GM12878 (cell line): ENCODE data around the gene GXYLT1. TPM values are rescaled to one million over a fixed set of nuclear protein-coding genes. Genes with fewer than 3 reads are reported as not detected.

Experiments
- CBX3 ChIP-seq: fragments of 200-600 bp; sonication (generic); IDR thresholded peaks from 2 replicates; pipeline ENCODE4 v1.6.1; 2016; ENCODE audit warnings: low read depth, borderline replicate concordance
- CBX5 ChIP-seq: sonication (generic); IDR thresholded peaks from 2 replicates; pipeline ENCODE4 v1.6.1; 2016; ENCODE audit warnings: low read depth, moderate library complexity, mild to moderate bottlenecking, inconsistent platforms
- EED ChIP-seq: sonication (generic); IDR thresholded peaks from 2 replicates; pipeline ENCODE4 v1.6.1; 2016; ENCODE audit warnings: antibody characterized with exemption, low read depth
- FOXK2 ChIP-seq: fragments of 450-650 bp; IDR thresholded peaks from 2 replicates; pipeline ENCODE4 v1.6.1; 2017; ENCODE audit warnings: mild to moderate bottlenecking, moderate library complexity
- GABPA ChIP-seq: IDR thresholded peaks from 2 replicates; pipeline ENCODE4 v1.6.1; 2014; ENCODE audit warnings: antibody characterized with exemption, low read depth, mild to moderate bottlenecking, inconsistent platforms
- HDAC2 ChIP-seq: fragments of 200-600 bp; sonication (generic); IDR thresholded peaks from 2 replicates; pipeline ENCODE4 v1.6.1; 2017
- JUNB ChIP-seq: IDR thresholded peaks from 2 replicates; pipeline ENCODE4 v1.6.1; 2016; ENCODE audit warnings: antibody characterized with exemption, mild to moderate bottlenecking
- MEF2A ChIP-seq: IDR thresholded peaks from 2 replicates; pipeline ENCODE4 v1.6.1; 2011; ENCODE audit warnings: low read depth, mild to moderate bottlenecking, low read length, moderate library complexity; ENCODE audit not compliant: insufficient read depth
- NFIC ChIP-seq: IDR thresholded peaks from 2 replicates; pipeline ENCODE4 v1.6.1; 2012; ENCODE audit warnings: low read depth, mild to moderate bottlenecking, inconsistent platforms, low read length, moderate library complexity
- NR2C1 ChIP-seq: fragments of 450-650 bp; IDR thresholded peaks from 2 replicates; pipeline ENCODE4 v1.6.1; 2017; ENCODE audit warnings: antibody characterized with exemption, mild to moderate bottlenecking, moderate library complexity
- POLR2AphosphoS2 ChIP-seq: IDR thresholded peaks from 2 replicates; pipeline ENCODE4 v1.6.1; 2011; ENCODE audit warnings: low read depth, mild to moderate bottlenecking, low read length, improper control_type of control experiment, moderate library complexity
- RAD51 ChIP-seq: fragments of 450-650 bp; IDR thresholded peaks from 2 replicates; pipeline ENCODE4 v1.6.1; 2016; ENCODE audit warnings: moderate library complexity, mild to moderate bottlenecking, inconsistent platforms
- RFX5 ChIP-seq: IDR thresholded peaks from 2 replicates; pipeline ENCODE4 v1.6.1; 2011; ENCODE audit warnings: low read depth, low read length, improper control_type of control experiment
- RUNX3 ChIP-seq: IDR thresholded peaks from 2 replicates; pipeline ENCODE4 v1.6.1; 2012; ENCODE audit warnings: low read length, inconsistent platforms
- ZNF207 ChIP-seq: fragments of 450-650 bp; IDR thresholded peaks from 2 replicates; pipeline ENCODE4 v1.6.1; 2014; ENCODE audit warnings: antibody characterized with exemption, mild to moderate bottlenecking, borderline replicate concordance
- polyA plus RNA-seq, 11 experiments: library from polyadenylated mRNA; depleted of rRNA in 4 of 11; unstranded in 6 of 11; stranded (reverse) in 5 of 11; fragments of >200 nt; fragmentation: Nextera tagmentation in 4 of 11; fragmentation: Illumina TruSeq in 1 of 11; extraction: Ambion mirVana in 4 of 11; extraction: Trizol in 1 of 11; gene quantifications; 1 replicate in 1 of 11; 2 replicates in 10 of 11; pipeline versions ENCODE4 v1.2.1 to v1.2.3, GENCODE V29; 2011 to 2016; ENCODE audit warnings: inconsistent platforms in 2 of 11, missing spikeins in 2 of 11, low read depth in 1 of 11
- total RNA-seq, 4 experiments: library from RNA; depleted of rRNA in 3 of 4; stranded (reverse); fragments of >200 nt in 3 of 4; fragmentation: Illumina TruSeq in 1 of 4; extraction: Trizol in 1 of 4; gene quantifications; 2 replicates each; pipeline versions ENCODE4 v1.2.1 to v1.2.3, GENCODE V29; 2013 to 2021
- TF ChIP-seq, protein P1 (sequence below): fragments of 450-650 bp; IDR thresholded peaks from 2 replicates; pipeline ENCODE4 v1.6.1; 2016; ENCODE audit warnings: mild to moderate bottlenecking
- TF ChIP-seq, protein P2 (sequence below): fragments of 150-350 bp; IDR thresholded peaks from 2 replicates; pipeline ENCODE4 v1.6.1; 2014; ENCODE audit warnings: mild to moderate bottlenecking, low read depth, low read length
- TF ChIP-seq, protein P3 (sequence below): fragments of 450-650 bp; formaldehyde crosslinking; IDR thresholded peaks from 2 replicates; pipeline ENCODE4 v1.5.0; 2022; ENCODE audit warnings: mild to moderate bottlenecking, missing genetic modification characterization
- TF ChIP-seq, protein P4 (sequence below): fragments of 450-650 bp; formaldehyde crosslinking; IDR thresholded peaks from 2 replicates; pipeline ENCODE4 v1.4.0; 2022; ENCODE audit warnings: mild to moderate bottlenecking, moderate library complexity
- TF ChIP-seq, protein P5 (sequence below): IDR thresholded peaks from 2 replicates; pipeline ENCODE4 v1.6.1; 2011; ENCODE audit warnings: borderline replicate concordance, low read depth, mild to moderate bottlenecking, moderate library complexity, low read length; ENCODE audit not compliant: insufficient read depth, poor library complexity, severe bottlenecking

GXYLT1 gene
- total and polyA plus RNA-seq, 10 of the 15 experiments (the other 5 are each of a cell fraction or from before 2014, with no cell fraction given), result 2.3 to 14.9 (median 8.9) TPM

DNA sequence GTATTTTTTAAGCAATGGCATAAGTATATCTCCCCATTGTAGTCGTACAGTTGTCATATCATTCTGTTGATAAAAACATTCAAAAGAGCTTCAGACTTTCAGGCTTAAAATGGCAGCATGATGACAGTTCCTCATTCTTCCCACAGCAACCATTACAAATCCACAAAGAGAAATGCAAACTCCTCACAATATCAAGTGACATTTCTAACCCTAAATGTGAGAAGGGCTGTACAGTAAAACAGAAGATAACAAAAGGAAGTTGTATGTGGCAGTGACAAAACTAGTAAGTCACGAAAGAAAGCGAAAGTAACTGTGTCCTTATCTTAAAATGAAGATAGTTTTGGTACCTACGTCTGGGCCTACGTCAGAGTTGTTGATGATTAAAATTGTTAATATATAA lies 46.7 kb downstream of the GXYLT1 start (continued):
- TF ChIP-seq CBX5, result no peak
- TF ChIP-seq JUNB, result no peak
- TF ChIP-seq, protein P1, sequence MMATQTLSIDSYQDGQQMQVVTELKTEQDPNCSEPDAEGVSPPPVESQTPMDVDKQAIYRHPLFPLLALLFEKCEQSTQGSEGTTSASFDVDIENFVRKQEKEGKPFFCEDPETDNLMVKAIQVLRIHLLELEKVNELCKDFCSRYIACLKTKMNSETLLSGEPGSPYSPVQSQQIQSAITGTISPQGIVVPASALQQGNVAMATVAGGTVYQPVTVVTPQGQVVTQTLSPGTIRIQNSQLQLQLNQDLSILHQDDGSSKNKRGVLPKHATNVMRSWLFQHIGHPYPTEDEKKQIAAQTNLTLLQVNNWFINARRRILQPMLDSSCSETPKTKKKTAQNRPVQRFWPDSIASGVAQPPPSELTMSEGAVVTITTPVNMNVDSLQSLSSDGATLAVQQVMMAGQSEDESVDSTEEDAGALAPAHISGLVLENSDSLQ, result peak; percentile 32; the same call in 1 of the 2 replicates
- no peak for TF ChIP-seq FOXK2
- no peak for TF ChIP-seq POLR2AphosphoS2
- TF ChIP-seq, protein P2, sequence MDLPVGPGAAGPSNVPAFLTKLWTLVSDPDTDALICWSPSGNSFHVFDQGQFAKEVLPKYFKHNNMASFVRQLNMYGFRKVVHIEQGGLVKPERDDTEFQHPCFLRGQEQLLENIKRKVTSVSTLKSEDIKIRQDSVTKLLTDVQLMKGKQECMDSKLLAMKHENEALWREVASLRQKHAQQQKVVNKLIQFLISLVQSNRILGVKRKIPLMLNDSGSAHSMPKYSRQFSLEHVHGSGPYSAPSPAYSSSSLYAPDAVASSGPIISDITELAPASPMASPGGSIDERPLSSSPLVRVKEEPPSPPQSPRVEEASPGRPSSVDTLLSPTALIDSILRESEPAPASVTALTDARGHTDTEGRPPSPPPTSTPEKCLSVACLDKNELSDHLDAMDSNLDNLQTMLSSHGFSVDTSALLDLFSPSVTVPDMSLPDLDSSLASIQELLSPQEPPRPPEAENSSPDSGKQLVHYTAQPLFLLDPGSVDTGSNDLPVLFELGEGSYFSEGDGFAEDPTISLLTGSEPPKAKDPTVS, result no peak
- TF ChIP-seq NR2C1, result no peak
- no peak for TF ChIP-seq NFIC
- no peak for TF ChIP-seq EED
- TF ChIP-seq, protein P3, sequence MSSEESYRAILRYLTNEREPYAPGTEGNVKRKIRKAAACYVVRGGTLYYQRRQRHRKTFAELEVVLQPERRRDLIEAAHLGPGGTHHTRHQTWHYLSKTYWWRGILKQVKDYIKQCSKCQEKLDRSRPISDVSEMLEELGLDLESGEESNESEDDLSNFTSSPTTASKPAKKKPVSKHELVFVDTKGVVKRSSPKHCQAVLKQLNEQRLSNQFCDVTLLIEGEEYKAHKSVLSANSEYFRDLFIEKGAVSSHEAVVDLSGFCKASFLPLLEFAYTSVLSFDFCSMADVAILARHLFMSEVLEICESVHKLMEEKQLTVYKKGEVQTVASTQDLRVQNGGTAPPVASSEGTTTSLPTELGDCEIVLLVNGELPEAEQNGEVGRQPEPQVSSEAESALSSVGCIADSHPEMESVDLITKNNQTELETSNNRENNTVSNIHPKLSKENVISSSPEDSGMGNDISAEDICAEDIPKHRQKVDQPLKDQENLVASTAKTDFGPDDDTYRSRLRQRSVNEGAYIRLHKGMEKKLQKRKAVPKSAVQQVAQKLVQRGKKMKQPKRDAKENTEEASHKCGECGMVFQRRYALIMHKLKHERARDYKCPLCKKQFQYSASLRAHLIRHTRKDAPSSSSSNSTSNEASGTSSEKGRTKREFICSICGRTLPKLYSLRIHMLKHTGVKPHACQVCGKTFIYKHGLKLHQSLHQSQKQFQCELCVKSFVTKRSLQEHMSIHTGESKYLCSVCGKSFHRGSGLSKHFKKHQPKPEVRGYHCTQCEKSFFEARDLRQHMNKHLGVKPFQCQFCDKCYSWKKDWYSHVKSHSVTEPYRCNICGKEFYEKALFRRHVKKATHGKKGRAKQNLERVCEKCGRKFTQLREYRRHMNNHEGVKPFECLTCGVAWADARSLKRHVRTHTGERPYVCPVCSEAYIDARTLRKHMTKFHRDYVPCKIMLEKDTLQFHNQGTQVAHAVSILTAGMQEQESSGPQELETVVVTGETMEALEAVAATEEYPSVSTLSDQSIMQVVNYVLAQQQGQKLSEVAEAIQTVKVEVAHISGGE (CRISPR knock-in tag), result no peak
- TF ChIP-seq RAD51, result 0 out of 2 replicates have a peak, but pooled peaks have one; percentile 37
- TF ChIP-seq HDAC2, result no peak
- TF ChIP-seq MEF2A, result no peak
- TF ChIP-seq, protein P4, sequence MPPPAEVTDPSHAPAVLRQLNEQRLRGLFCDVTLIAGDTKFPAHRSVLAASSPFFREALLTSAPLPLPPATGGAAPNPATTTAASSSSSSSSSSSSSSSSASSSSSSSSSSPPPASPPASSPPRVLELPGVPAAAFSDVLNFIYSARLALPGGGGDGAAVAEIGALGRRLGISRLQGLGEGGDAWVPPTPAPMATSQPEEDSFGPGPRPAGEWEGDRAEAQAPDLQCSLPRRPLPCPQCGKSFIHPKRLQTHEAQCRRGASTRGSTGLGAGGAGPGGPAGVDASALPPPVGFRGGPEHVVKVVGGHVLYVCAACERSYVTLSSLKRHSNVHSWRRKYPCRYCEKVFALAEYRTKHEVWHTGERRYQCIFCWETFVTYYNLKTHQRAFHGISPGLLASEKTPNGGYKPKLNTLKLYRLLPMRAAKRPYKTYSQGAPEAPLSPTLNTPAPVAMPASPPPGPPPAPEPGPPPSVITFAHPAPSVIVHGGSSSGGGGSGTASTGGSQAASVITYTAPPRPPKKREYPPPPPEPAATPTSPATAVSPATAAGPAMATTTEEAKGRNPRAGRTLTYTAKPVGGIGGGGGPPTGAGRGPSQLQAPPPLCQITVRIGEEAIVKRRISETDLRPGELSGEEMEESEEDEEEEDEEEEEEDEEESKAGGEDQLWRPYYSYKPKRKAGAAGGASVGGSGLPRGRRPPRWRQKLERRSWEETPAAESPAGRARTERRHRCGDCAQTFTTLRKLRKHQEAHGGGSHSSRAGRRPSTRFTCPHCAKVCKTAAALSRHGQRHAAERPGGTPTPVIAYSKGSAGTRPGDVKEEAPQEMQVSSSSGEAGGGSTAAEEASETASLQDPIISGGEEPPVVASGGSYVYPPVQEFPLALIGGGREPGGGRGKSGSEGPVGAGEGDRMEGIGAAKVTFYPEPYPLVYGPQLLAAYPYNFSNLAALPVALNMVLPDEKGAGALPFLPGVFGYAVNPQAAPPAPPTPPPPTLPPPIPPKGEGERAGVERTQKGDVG (CRISPR knock-in tag), result no peak
- no peak for TF ChIP-seq RFX5
- TF ChIP-seq CBX3, result no peak
- no peak for TF ChIP-seq RUNX3
- TF ChIP-seq GABPA, result no peak
- no peak for TF ChIP-seq ZNF207
- TF ChIP-seq, protein P5, sequence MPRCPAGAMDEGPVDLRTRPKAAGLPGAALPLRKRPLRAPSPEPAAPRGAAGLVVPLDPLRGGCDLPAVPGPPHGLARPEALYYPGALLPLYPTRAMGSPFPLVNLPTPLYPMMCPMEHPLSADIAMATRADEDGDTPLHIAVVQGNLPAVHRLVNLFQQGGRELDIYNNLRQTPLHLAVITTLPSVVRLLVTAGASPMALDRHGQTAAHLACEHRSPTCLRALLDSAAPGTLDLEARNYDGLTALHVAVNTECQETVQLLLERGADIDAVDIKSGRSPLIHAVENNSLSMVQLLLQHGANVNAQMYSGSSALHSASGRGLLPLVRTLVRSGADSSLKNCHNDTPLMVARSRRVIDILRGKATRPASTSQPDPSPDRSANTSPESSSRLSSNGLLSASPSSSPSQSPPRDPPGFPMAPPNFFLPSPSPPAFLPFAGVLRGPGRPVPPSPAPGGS, result no peak
